ENCODE data around the gene VSIR. TPM values are rescaled to one million over a fixed set of nuclear protein-coding genes. Genes with fewer than 3 reads are reported as not detected.

VSIR gene
- total RNA-seq, 2 experiments from 2014 or later: 86.2 to 91.4 TPM

DNA sequence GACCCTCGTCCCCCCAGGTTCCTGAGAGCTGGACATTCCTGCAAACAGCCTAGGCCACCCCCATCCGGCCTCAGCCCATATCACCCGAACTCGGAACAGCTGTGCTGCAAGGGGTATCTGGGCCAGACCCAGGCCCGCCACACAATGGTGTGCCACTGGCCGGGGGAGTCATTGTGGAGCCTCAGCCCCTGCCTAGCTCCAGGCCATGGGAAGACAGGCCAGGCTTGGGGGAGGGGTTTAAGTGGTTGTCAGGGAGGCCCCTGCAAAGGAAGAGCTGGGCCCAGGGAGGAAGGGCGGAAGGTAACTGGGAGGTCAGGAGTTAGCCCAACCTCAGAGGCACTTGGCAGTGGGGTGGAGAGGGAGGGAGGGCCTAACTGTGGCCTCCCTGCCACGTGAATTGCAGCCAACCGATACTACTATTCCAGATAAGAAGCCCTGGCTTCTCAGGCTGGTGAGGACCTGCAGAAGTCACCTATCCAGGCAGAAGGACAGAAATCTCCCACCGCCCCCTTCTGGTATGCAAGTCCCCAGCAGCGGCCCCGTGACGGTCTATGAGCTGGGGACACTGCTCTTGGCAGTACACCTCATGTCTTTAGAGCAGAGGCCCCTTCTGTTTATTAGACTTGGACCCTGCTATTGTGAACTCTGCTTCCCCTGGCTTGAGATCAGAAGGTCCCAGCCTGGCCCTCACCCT, 26.8 kb downstream of the VSIR start:
- Histone ChIP-seq H3K9me3 (ENCODE audit: control insufficient read depth in 1 of 2, insufficient read depth in 1 of 2, low read length in 2 of 2) (no peaks in the 10 kb centered on the region), H3K27ac (ENCODE audit: low read depth in 1 of 2, low read length in 2 of 2) (peak overlapping the region; percentile 74 to 75), H3K27me3 (ENCODE audit: control insufficient read depth in 1 of 2, insufficient read depth in 2 of 2, low read length in 2 of 2) (no peaks in the 10 kb centered on the region), H3K4me3 (ENCODE audit: low read length) (no peak overlapping the region), H3K36me3 (ENCODE audit: insufficient read depth, low read length) (peaks cover 19% of the 10 kb centered on the region), H3K4me1 (ENCODE audit: insufficient read depth, low read length) (peaks cover 100% of the 10 kb centered on the region)
- Mint-ChIP-seq H3K9me3 (no peaks in the 10 kb centered on the region), H3K4me3 (peak overlapping the region; percentile 35), H3K27me3 (no peaks in the 10 kb centered on the region), H3K4me1 (ENCODE audit: low read depth) (peaks cover 97% of the 10 kb centered on the region), H3K36me3 (ENCODE audit: low read depth) (peaks cover 26% of the 10 kb centered on the region), H3K27ac (peak overlapping the region; percentile 96)
- TF ChIP-seq, protein P1, sequence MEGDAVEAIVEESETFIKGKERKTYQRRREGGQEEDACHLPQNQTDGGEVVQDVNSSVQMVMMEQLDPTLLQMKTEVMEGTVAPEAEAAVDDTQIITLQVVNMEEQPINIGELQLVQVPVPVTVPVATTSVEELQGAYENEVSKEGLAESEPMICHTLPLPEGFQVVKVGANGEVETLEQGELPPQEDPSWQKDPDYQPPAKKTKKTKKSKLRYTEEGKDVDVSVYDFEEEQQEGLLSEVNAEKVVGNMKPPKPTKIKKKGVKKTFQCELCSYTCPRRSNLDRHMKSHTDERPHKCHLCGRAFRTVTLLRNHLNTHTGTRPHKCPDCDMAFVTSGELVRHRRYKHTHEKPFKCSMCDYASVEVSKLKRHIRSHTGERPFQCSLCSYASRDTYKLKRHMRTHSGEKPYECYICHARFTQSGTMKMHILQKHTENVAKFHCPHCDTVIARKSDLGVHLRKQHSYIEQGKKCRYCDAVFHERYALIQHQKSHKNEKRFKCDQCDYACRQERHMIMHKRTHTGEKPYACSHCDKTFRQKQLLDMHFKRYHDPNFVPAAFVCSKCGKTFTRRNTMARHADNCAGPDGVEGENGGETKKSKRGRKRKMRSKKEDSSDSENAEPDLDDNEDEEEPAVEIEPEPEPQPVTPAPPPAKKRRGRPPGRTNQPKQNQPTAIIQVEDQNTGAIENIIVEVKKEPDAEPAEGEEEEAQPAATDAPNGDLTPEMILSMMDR (IDR thresholded peaks at IDR 0.05): no peak
- ChIA-PET CTCF (interaction anchor here (0.9 to 4.8 kb wide), 4 partner anchors 11 to 38 kb away, joined by 3 to 27 read pairs (median 4); partner anchors contain the start of gene VSIR), POLR2A (interaction anchor here (1.2 to 19.3 kb wide), 5 partner anchors 11 to 51 kb away, joined by 3 to 416 read pairs (median 20); partner anchors contain the start of gene VSIR)
- ATAC-seq (ENCODE audit: poor library complexity): no peak
- intact Hi-C loops (cut with DNase I, micrococcal nuclease): no loop called here
- peak in 5 of 14 experiments; percentile 36 to 60 (median 51) for DNase-seq

DNA sequence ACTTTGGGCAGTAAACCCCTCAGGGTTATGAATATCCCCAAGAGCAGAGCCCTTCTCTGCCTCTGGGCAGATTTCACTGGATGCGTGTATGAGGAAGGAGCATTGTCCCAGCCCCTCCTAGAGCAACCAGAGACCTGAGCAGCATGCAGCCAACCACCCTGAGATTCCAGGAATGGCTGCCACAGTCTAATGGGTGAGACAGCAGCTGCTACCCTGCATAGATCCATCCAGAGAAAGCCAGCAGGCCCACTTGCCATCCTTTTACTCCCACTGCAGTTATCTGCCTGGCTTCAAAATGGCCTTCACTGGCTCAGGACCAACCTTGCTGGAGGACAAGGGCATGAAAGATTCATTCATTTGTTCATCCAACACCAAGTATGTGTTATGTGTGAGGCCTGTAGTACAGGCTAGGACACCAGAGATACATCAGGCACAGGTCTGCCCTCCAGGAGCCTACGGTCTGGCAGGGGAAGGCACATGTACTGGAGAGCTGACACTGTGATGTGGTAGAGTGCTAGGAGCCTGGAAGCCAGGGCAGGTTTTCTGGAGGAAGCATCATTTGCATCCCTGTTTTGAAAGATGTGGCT, 27.6 kb downstream of the VSIR start:
- POLR2A ChIA-PET: interaction anchor here (2.8 to 19.3 kb wide), 3 partner anchors 11 to 22 kb away, joined by 12 to 416 read pairs (median 252); partner anchors contain the start of gene VSIR
- no peak for DNase-seq
- Mint-ChIP-seq H3K27ac (peak overlapping the region; percentile 96), H3K4me3 (peak overlapping the region; percentile 68), H3K4me1 (ENCODE audit: low read depth) (peaks cover 100% of the 10 kb centered on the region), H3K9me3 (no peaks in the 10 kb centered on the region), H3K36me3 (ENCODE audit: low read depth) (peaks cover 22% of the 10 kb centered on the region), H3K27me3 (no peaks in the 10 kb centered on the region)
- intact Hi-C loops (cut with DNase I, micrococcal nuclease): no loop called here
- CTCF ChIA-PET: interaction anchor here (1.2 to 4.8 kb wide), 2 partner anchors 21 to 27 kb away, joined by 3 to 27 read pairs; partner anchors contain the start of gene VSIR
- H3K27ac ChIP-seq (ENCODE audit: low read depth in 1 of 2, low read length in 2 of 2): peak overlapping the region; percentile 74 to 75
- no peak overlapping the region for H3K4me3 ChIP-seq (ENCODE audit: low read length)
- TF ChIP-seq, protein P1 (IDR thresholded peaks at IDR 0.05): no peak
- no peak for ATAC-seq (ENCODE audit: poor library complexity)
- no peaks in the 10 kb centered on the region for H3K27me3 ChIP-seq (ENCODE audit: control insufficient read depth in 1 of 2, insufficient read depth in 2 of 2, low read length in 2 of 2)
- peaks cover 100% of the 10 kb centered on the region for H3K4me1 ChIP-seq (ENCODE audit: insufficient read depth, low read length)
- peaks cover 14% of the 10 kb centered on the region for H3K36me3 ChIP-seq (ENCODE audit: insufficient read depth, low read length)
- no peaks in the 10 kb centered on the region for H3K9me3 ChIP-seq (ENCODE audit: control insufficient read depth in 1 of 2, insufficient read depth in 1 of 2, low read length in 2 of 2)

DNA sequence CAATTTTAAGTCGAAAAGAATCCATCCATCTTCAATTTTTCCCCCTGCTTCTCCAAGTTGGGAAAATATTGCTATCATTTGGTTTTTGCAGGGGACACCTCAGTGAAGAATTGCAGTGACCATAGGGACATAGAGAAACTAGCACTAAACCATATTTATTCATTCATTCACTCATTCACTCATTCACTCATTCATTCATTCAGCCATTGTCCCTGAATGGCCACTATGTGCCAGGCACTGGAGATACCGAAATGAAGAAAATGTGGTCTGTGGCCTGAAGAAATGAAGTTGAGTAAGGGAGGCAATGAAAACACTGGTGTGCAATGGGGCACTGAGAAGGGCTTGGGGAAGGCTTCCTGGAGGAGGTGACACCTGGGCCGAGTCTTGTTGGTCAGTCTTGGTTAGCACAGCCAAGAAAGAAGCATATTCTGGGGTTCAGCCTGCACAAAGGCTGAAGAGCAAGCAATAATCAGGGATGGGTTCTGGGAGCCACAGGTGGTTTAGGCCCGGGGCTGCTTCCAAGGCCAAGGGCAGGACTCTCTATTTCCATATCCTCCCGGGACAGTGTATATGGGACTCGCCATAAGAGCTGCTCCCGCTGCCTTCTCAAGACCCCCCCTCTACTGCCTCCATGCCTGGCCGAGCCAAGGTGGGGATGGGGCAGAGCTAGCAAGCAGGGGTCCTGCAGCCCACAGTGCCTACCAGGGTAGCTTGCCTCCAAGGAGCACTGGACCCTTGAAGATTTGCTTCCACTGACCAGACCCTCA, 28.2 kb downstream of the VSIR start:
- peak overlapping the region; percentile 68 for H3K4me3 Mint-ChIP-seq
- DNase-seq (no peak), ATAC-seq (ENCODE audit: poor library complexity) (no peak)
- no peaks in the 10 kb centered on the region for H3K27me3 Mint-ChIP-seq
- no peaks in the 10 kb centered on the region for H3K9me3 Mint-ChIP-seq
- ChIA-PET CTCF (interaction anchor here (4.8 kb wide), 1 partner anchor 27 kb away, joined by 27 read pairs; the partner anchor contains the start of gene VSIR), POLR2A (interaction anchor here (2.8 to 19.3 kb wide), 3 partner anchors 12 to 23 kb away, joined by 12 to 416 read pairs (median 252); partner anchors contain the start of gene VSIR)
- Histone ChIP-seq H3K36me3 (ENCODE audit: insufficient read depth, low read length) (peaks cover 7% of the 10 kb centered on the region), H3K9me3 (ENCODE audit: control insufficient read depth in 1 of 2, insufficient read depth in 1 of 2, low read length in 2 of 2) (no peaks in the 10 kb centered on the region), H3K4me1 (ENCODE audit: insufficient read depth, low read length) (peaks cover 100% of the 10 kb centered on the region), H3K27ac (ENCODE audit: low read depth in 1 of 2, low read length in 2 of 2) (peak overlapping the region; percentile 74 to 75), H3K4me3 (ENCODE audit: low read length) (no peak overlapping the region), H3K27me3 (ENCODE audit: control insufficient read depth in 1 of 2, insufficient read depth in 2 of 2, low read length in 2 of 2) (no peaks in the 10 kb centered on the region)
- intact Hi-C loops (cut with DNase I, micrococcal nuclease): no loop called here
- TF ChIP-seq, protein P1 (IDR thresholded peaks at IDR 0.05): no peak
- H3K4me1 Mint-ChIP-seq (ENCODE audit: low read depth): peaks cover 100% of the 10 kb centered on the region
- peaks cover 16% of the 10 kb centered on the region for H3K36me3 Mint-ChIP-seq (ENCODE audit: low read depth)
- peak overlapping the region; percentile 96 for H3K27ac Mint-ChIP-seq
